ENCODE measurements around the gene BRD1.
"Not testable (repeated sequence)": the region's sequence is repeated elsewhere in the genome, so short reads cannot be mapped to it uniquely, and the experiment has no call there.

BRD1 gene

DNA sequence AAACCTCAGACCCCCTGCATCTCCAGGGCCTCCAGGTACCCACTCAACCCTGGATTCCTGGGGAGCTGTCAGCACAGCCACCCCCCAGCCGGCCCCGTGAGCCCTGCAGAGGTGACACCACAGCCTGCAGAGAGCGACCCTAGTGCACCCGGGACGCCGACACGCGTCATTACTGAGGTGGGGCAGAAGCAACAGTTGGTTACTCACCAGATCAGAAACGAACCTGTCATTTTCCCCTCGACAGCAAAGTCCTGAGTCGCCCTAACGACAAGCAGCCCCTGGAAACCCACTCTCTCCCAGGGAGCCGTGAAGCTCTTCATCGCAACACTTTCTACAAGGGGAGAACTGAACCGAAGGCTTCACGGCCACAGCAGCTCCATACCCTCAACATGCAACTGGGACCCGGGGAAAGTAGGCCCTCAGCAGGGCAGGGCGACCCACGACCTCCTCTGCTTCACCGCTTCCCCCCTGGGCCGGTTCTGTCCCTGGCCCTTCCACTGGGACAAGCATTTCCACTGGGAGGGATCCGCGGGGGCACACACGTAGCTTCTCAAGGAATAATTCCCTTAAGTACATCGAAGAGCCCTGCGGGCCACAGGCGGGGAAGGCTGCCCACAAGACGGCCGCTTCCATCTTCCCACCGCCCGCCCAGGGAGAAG lies 1.6 kb downstream of the BRD1 start:
- DNase-seq: no peak

DNA sequence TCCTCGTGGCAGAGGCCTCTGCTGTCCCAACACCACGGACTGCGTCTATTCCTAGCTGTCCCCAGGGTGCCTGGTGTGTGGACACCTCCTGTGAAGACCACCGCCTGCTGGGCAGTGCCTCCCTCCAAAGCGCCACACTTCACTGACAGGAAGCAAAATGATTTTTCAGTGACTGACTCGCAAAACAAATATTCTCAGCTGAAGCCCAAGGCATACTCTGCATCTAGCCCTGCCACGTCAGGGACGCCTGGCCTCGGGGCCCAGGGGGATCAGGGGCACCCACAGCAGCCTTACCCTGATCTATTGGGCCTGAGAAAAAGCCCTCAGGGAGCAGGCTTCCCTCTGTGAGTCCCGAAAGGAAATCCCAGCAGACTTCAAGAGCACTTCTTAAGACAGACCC lies 2.2 kb downstream of the BRD1 start:
- no peak for DNase-seq

DNA sequence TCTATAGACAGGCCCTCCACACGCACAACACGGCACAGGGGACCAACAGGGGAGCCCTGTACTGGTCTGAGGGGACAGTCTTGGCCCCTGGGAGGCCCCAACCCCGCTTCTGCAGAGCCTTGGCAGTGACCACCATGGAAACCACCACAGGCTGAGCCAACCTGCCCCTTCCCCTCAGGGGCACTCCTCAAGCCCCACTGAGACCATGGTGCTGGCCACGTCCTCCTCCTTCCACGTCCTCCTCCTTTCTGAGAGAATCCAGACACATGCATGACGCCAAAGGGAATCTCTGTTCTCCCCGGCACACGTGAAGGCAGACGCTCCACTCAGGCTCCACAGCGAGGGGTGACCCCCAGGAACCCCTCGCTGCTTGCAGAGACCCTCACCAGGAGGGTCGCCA lies 2.7 kb downstream of the BRD1 start:
- no peak for DNase-seq

DNA sequence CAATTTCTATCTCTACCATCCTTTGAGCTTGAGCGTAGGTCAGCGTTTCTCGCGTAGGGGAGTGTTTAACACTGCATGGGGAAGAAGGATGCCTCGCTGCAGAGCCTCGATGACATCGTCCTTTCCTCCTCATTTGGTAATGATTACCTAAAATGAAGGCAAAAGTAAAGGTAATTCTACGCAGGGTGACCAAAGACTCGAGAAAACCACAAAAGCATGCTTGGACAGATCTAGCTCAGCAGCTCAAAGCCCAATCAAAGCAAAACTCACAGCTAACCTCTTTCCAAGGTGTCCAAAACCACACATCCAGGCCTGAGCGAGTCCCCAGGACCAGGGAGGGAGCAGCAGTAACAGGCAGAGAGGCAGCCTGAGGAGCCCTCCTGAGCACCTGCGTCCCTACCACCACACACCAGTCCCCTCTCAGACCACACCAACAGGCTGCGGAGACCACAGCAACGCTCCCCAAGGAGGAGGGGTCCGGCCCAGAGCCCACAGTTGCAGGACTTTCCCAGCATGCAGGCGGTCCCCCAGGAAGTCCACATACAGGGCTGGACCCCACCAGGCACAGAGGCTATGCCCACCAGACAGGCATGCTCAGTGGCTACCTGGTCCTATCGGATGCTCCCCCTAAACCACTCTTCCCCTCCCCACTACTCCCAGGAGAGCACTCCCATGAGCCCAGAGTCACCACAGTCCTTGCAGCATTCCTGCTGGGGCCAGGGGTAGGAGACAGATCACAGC lies 3.3 kb downstream of the BRD1 start:
- no peak for DNase-seq

DNA sequence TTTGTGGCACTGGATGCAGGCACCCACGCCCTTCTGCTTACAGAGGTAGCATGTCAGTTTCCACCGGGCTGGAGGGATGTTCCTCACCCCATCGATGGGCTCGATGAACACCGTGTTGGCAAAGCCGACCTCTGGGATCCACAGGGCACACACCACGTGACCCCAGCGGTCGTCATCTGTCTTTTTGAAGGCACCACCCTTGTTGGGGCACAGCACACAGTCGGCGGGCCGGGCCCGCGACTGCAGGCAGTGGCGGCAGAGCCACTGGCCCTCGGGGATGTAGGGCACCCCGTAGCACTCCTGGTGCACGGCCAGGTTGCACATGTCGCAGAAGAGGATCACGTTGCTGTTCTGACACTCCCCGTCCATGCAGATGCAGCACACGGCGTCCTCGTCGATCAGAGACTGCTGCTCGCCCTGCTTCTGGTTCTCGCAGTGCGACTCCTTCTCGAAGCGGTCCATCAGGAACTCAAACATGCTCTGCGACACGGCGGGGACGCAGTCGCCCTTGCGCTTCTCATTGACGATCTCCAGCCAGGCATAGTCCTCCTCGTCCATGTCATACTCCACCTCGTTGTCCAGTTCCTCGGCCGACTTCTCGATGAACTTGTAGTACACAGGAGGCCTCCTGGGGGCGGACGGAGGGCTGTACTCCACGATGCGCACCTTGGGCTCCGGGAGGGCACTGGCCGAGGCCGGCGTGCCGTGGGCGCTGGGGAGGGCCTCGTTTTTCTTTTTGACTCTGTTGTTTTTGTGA lies 4.2 kb downstream of the BRD1 start:
- no peak for DNase-seq

DNA sequence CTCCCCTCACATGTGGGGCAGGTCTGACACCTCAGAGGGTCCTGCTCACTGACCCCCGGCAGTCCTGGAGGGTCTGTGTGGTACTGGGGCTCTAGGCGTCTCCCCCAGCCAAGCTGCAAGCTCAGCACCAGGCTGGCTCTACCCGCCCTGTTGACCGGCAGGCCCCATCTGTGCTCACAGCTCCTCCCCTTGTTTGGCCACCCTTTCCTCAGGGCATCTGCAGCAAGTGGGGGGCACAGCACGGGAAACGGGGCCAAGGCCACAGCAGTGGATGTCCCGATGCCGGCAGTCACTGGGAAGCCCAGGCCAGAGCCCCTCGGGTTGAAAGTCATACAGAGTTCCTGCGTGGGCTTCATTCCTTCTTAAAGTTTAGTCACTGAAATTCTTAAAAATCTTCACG lies 5.9 kb downstream of the BRD1 start:
- not testable (repeated sequence) for DNase-seq

DNA sequence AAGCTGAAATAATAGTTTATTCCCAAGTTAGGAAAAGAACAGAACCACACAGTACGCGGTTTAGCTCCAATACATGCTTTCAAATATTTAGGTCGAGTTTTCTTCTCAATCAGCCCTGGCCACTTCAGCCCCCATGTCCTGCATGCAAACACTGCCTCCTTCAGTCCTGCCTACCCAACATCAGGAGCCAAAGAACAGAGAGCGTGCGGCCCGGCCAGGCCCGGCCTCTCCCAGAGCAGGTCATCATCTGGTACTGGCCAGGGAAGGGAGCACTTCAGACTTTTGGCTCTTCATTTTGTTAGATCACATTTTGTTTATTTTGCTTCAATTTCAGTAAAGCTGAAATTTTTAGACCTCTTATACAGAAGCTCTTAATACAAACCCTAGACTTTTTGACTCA lies 6.7 kb downstream of the BRD1 start:
- no peak for DNase-seq

DNA sequence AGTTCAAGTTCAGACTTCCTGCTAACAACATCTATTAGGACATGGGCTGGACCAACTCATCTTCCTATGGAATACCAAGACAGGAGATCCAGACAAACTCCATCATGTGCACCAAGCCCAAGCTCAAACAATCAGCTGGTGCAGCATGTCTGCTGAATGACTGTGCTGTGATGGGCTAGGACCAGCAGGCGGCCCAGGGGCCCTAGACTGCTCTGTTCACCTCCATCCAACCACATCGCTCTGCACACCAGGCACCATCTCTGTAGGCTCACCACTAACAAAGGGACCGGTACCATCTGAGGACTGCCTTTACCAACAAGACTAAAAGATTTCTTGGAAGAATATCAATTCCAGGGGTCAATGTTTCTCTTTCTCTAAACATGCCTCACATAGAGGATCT lies 10.3 kb downstream of the BRD1 start:
- DNase-seq: no peak

DNA sequence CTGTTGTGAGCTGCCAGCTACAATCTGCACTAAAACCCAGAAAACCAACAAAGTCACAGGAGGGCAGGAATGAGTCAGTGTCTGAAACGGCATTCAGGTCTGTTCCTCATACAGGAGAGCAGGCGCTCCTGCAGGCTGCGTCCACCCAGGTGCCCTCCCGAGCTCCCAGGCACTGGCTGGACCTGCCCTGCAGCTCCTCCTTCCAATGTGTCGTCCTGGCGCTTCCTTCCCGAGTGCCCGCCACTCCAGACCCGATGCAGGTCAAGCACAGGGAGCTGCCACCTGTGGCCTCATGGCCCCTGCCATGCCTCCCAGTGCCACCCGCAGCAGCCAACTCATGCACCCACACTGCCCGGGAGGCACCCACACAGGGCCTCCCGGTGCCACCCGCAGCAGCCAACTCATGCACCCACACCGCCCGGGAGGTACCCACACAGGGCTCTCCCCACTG lies 12.0 kb downstream of the BRD1 start:
- DNase-seq: no peak

DNA sequence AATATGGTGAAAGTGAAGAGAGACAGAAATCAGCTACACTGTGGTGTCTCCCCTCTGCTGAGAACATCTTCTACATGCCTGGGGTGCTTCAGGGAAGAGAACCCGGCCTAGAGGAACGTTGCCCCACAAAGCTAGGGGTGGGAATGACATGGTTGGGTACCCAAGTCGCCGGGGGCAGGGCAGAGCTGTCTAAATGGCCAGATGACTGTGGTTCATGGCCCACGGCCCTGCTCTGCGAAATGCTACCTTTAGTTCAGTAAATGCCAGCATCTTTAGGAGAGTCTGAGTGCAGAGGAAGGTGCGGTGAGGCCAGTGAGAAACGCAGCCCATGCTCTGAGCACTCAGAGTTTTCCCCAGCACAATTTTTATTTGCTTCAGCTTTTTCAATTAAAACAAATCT lies 12.8 kb downstream of the BRD1 start:
- no peak for DNase-seq

DNA sequence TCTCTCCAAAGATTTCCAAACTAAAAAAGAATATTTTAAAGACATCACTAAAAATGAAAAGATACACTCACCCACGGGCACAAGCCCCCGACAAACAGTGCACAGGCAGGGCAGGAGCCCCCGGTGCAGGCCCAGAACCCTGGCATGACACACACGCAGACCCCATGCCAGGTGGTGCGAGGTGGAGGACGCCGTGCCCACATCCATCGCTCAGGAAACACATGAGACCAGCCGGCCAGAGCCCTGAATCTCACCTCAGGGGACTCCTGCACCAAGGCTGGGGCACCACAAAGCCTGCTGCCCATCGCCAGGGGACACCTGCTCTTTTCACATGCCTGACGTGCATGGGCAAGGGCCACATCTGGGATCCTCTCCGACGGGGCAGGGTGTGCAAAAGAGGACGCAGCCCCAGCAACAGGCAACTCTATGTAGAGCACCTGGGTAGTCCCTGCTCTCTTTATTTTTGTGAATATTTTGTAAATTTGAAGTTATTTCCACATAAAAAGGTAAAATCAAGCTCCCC lies 13.4 kb downstream of the BRD1 start:
- no peak for DNase-seq

DNA sequence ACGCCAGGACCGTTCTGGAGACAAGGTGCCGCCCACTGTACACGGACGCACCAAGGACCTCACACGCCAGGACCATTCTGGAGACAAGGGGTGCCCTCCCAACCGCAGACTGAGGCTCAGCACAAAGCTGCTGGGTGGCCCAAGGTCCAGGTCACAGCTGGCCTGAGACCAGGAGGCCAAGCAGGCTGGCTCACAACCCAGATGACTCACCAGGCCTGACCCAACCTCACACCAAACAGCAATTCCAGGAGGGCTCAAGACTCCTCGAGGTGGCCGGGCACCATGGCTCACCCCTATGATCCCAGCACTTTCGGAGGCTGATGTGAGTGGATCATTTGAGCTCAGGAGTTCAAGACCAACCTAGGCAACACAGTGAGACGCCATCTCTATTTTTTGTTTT lies 14.8 kb downstream of the BRD1 start:
- no peak for DNase-seq

DNA sequence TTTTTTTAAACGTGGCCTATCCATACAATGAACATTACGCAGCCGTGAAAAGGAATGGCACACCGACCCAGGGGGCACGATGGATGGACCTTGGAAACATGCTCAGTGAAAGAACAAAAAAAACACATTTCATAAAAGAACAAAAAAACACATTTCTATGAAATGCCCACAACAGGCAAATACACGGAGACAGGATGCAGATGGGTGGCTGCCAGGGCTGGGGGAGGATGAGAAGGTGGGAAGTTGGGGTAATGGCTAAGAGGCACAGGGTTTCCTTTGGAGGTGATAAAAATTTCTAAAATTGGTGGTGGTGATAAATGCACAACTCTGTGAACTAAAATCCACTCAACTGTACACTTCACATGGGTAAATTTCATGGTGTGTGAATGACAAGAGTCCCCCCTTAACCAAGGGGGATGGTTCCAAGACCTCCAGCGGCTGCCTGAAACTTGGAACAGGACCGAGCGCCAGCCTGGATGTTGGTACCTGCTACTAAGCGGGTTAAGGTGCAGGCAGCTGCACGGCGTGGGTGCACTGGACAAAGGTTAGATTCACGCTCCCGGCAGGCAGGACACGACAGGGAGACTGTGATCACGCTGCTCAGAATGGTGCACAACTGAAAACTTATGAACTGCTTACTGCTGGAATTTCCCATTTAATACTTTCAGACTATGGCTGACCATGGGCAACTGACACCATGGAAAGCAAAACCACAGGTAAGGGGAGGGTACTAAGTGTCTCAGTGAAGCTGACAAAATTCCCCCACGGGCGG lies 16.5 kb downstream of the BRD1 start:
- no peak for DNase-seq

DNA sequence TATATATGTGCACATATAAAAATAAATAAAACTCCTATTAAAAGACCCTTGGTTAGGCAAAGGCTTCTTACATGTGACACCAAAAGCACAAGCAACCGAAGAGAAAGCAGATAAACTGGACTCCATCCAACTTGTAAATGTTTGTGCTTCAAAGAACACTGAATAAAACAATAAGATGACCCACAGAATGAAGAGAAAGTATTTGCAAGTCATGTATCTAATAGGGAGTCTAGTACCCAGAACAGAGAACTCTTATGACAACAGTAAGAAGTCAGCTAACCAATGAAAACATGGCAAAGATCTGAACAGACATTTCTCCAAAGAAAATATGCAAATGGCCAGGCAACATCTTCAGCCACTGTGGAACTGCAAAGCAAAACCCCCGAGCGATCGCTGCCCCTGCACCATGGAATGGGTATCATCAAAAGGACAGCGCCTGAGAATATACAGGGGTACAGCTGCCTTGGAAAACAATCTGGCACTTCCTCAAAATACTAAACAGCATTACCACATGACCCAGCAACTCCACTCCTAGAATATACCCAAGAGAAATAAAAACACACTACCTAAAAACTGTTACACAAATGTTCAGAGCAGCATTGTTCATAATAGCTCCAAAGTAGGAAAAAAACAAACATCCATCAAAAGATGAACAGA lies 17.2 kb downstream of the BRD1 start:
- DNase-seq: no peak

DNA sequence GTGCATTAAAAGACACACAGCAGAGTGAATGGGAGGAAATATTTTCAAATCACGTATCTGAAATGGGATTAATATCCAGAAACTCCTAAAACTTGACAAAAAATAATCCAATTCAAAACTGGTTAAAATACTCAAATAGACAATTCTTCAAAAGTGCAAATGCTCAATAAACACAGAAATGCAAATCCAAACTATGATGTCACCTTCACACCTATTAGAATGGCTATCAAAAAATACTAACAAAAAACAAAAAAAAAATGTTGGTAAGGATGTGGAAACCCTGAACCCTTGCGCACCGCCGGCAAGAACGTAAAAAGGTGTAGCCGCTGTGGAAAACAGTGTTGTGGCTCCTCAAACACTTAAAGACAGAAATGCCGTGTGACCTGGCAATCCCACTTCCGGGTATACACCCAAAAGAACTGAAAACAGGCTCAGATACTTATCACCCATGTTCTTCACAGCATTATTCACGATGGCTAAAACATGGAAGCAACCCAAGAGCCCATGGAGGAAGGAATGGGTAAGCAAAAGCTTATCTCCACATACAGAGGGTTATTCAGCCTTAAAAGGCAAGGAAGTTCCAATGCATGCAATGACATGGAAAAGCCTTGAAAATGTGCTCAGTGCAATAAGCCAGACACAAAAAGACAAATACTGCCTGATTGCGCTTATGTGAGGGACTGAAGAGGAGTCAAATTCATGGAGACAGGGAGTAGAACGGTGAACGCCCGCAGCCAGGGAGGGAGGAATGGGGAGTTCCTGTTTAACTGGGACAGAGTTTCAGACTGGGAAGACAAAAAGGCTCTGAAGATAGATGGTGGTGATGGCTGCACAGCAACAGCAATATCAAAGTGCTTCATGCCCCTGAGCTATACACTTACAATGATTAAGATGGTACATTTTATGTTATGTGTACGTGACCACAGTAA lies 19.6 kb downstream of the BRD1 start:
- no peak for DNase-seq

DNA sequence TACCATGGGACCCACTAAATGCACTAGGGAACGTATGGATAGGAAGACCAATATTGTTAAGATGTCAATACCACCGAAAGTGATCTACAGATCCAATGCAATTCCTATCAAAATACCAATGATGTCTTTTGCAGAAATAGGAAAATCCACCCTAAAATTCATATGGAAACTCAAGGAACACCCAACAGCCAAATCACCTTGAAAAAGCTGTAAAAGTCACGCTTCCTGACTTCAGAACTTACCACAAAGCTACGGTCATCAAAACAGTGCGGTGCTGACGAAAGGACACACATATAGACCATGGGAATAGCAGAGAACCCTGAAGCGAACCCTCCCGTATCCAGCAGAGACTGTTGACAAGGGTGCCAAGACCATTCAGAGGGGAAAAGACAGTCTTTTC lies 20.5 kb downstream of the BRD1 start:
- DNase-seq: no peak

DNA sequence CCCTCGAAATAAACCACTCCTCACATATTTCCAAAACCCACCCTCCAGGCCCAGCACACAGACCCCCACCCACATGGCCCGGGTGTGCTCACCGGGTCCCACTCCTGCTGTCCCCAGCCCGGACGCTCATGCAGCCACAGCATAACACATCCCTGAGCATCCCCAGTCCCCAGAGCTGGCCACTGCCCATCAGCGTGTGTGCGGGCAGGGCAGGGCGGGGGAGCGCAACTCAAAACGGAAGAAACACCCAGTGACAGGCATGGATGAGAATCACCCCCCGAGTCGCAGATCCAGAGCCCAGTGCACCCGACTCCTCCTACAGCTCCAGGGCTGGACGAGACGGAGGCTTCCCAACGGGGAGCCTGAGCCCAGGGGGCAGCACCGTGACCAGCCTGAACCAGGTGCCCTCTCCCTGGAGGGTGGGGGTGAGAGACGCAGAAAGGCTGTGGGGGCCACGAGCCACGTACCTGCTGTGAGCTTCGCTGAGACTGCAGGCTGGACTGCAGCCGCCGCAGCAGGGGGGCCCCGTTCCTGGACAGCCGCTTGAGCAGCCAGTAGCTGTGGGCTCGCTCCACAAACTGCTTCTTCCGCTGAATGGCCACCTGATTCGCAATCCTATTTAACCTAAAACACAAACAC lies 23.8 kb downstream of the BRD1 start:
- no peak for DNase-seq

DNA sequence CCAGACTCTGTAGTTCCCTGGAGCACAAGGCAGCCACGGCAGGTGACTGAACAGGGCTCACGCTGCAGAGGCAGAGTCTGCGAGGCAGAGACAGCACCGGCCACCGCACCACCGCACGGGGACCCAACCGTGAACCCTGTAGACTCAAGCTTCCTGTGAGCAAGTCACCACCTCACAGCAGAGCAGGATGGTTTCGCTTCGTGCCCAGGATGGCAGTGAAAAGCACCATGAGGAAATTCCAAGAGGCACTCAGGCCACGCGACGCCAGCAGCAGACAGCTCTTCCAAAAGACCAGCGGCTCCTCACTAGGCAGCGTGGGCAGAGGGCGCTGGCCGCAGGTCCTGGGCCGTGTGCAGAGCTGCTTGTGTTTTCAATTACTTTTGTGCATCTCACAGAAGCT lies 24.5 kb downstream of the BRD1 start:
- DNase-seq: no peak

DNA sequence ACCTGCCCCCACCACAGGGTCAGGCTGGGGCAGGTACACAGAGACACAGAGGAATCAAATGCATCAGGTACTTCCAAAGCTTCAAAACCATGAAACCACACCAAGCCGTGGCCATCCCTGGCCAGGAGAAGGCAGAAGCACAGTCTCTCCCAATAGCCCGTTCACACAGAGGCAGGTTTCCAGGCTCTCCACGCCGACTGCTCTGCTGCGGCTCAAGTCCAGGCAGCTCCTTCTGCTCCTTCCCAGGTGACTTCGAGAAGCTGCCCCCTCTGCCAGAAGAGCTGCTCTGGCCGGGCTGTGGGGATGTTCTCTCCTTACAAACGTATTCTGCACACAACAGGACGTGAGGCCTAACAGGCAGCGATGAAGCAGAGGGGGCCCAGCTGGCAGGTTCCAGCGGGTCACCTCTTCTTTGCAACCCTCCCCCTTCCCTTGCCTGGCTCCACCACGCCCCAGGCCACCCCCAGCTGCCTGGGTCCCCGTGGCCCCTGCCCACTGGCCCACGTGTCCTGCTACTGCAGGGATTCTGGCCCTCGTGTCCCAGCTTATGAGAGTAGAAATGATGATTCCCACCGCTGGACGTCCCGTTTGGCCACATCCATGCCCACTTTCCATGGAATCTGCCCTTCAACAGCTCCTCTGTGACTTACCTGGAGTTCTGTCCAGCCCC lies 26.1 kb downstream of the BRD1 start:
- DNase-seq: no peak
